Glutamatergic neuron (in vitro differentiated cells): Measurements from ENCODE around the gene NDUFA11. TPM values are rescaled to one million over a fixed set of nuclear protein-coding genes. Genes with fewer than 3 reads are reported as not detected.
A peak's percentile ranks its signal among the peaks of the same experiment; 100 is the strongest.

Experiments
- DNase-seq: peaks from one replicate; pipeline ENCODE4 v3.0.0; 2022
- H3K27ac Mint-ChIP-seq: one replicate; pipeline ENCODE4 v1.8.0; 2020; ENCODE audit warnings: mild to moderate bottlenecking, mixed read lengths, inconsistent platforms; ENCODE audit not compliant: unreplicated experiment
- H3K27me3 Mint-ChIP-seq: one replicate; pipeline ENCODE4 v1.8.0; 2020; ENCODE audit warnings: mild to moderate bottlenecking, moderate library complexity, mixed read lengths, inconsistent platforms; ENCODE audit not compliant: unreplicated experiment
- H3K36me3 Mint-ChIP-seq: one replicate; pipeline ENCODE4 v1.8.0; 2020; ENCODE audit warnings: mild to moderate bottlenecking, mixed read lengths, inconsistent platforms; ENCODE audit not compliant: unreplicated experiment
- H3K4me1 Mint-ChIP-seq: one replicate; pipeline ENCODE4 v1.8.0; 2020; ENCODE audit warnings: mild to moderate bottlenecking, low read depth, mixed read lengths, inconsistent platforms; ENCODE audit not compliant: unreplicated experiment
- H3K4me3 Mint-ChIP-seq: one replicate; pipeline ENCODE4 v1.8.0; 2020; ENCODE audit warnings: mild to moderate bottlenecking, mixed read lengths, inconsistent platforms; ENCODE audit not compliant: unreplicated experiment
- H3K9me3 Mint-ChIP-seq: one replicate; pipeline ENCODE4 v1.8.0; 2020; ENCODE audit warnings: mild to moderate bottlenecking, moderate library complexity, mixed read lengths, inconsistent platforms; ENCODE audit not compliant: unreplicated experiment
- CTCF ChIP-seq: fragments of 200-600 bp; sonication (generic); IDR thresholded peaks from one replicate; pipeline ENCODE4 v1.5.0; 2021; ENCODE audit not compliant: partially characterized antibody, unreplicated experiment
- total RNA-seq: library from RNA; stranded (reverse); fragmentation: NEBNext Ultra II Directional; extraction: Animal tissue kit (Norgen Biotek cat#: 25700); gene quantifications from one replicate; pipeline ENCODE4 v1.2.1, GENCODE V29; 2021; ENCODE audit not compliant: unreplicated experiment

NDUFA11 gene
- total RNA-seq, 1 donor from 2014 or later: 193 TPM

GRCh38 chr19:5927441-5927821 lies 23.8 kb upstream of the NDUFA11 start:
- TF ChIP-seq CTCF: no peak
- peaks cover 3% of the 10 kb centered on the region for H3K27me3 Mint-ChIP-seq
- peaks cover 4% of the 10 kb centered on the region for H3K36me3 Mint-ChIP-seq

DNA sequence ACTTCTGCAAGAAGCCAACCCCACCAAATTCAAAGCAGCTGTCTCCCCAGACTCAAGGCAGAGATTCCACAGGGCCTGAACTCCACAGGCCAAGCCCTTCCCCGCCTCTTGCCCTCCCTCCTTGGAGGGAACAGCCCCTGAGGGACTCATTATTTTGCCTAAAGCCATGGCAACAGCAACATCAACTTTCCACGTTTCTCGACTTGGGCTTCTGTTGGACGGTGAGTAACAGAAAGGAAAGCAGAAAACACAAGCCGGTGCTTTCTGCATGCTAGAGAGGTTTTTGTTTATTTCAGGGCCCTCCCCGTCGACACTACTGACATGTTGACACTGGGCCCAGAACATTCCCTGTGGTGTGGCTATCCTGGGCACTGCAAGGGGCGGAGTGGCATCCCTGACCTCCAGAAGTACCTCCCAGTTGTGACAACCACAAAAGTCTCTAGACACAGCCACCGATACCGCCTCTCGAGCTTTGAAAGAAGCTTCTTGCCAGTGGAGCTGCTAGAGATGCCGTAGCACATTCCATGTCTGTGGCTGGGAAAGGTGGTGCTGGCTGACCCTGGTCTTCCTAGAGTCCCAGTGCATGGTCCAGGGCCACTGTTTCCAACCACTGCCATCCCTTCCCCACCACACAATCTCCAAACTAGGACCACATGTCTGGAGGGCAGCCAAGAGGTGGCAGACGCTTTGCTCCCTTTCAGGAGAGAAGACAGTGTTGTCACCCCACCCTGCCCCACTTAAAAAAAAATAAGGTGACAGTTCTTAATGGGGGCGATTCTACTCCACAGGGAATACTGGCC lies 23.3 kb upstream of the NDUFA11 start:
- Mint-ChIP-seq H3K27ac (no peak overlapping the region), H3K9me3 (no peaks in the 10 kb centered on the region), H3K27me3 (peaks cover 5% of the 10 kb centered on the region), H3K4me1 (peaks cover 6% of the 10 kb centered on the region), H3K4me3 (no peak overlapping the region), H3K36me3 (peaks cover 4% of the 10 kb centered on the region)
- no peak for DNase-seq
- TF ChIP-seq CTCF: no peak

More at GRCh38 chr19:5927441-5927821, 23.8 kb upstream of the NDUFA11 start:
- no peaks in the 10 kb centered on the region for H3K9me3 Mint-ChIP-seq
- no peak overlapping the region for H3K27ac Mint-ChIP-seq
- no peak for DNase-seq
- peaks cover 8% of the 10 kb centered on the region for H3K4me1 Mint-ChIP-seq
- no peak overlapping the region for H3K4me3 Mint-ChIP-seq

- Mint-ChIP-seq H3K4me1 (peaks cover 13% of the 10 kb centered on the region), H3K9me3 (no peaks in the 10 kb centered on the region), H3K4me3 (no peak overlapping the region), H3K27me3 (peaks cover 6% of the 10 kb centered on the region), H3K27ac (no peak overlapping the region), H3K36me3 (peaks cover 4% of the 10 kb centered on the region)
- no peak for DNase-seq
- TF ChIP-seq CTCF: no peak
Measured at GRCh38 chr19:5925830-5926427, 22.3 kb upstream of the NDUFA11 start.

DNA sequence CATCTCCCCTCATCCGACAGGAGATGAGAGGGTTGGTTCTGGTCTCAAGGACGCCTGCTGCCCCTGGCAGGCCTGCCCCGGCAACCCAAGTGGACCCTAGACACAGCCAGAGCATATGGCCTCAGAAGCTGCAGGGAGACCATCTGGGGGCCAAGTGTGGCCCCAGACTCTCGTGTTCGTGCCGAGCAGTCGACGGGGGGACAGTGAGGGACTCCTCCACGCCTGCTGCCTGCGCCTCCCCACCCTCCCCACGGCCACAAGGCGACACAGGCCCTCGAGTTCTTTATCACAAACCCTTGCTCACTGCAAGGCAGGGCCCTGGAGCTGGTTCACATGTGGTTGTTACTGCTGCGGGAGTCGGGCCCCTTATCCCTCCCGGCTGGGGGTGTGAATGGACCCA lies 19.8 kb upstream of the NDUFA11 start:
- H3K27me3 Mint-ChIP-seq: peaks cover 6% of the 10 kb centered on the region
- peak overlapping the region; percentile 62 for H3K27ac Mint-ChIP-seq
- H3K36me3 Mint-ChIP-seq: peaks cover 4% of the 10 kb centered on the region
- no peak for TF ChIP-seq CTCF
- H3K4me3 Mint-ChIP-seq: no peak overlapping the region
- H3K4me1 Mint-ChIP-seq: peaks cover 13% of the 10 kb centered on the region
- H3K9me3 Mint-ChIP-seq: no peaks in the 10 kb centered on the region
- DNase-seq: no peak

DNA sequence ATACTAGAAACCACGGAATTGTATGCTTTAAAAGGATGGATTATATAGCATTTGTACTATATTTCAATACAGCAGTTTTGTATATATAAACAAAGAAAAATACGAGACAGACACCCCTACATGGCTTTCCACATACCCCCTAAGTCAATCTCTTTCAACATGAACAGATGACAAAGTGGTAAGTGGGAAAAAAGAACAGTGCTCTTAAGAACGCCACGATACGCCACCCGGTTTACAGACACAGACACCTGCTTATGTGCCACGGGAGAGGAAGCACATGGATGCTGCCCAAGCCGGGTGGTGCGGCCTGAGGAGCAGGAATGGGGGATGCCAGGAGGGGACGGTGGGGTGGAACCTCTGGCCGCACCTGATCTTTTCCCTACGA lies 18.6 kb upstream of the NDUFA11 start:
- Mint-ChIP-seq H3K4me1 (peaks cover 13% of the 10 kb centered on the region), H3K9me3 (no peaks in the 10 kb centered on the region), H3K4me3 (no peak overlapping the region), H3K36me3 (peaks cover 4% of the 10 kb centered on the region), H3K27ac (peak overlapping the region; percentile 80), H3K27me3 (peaks cover 6% of the 10 kb centered on the region)
- DNase-seq: no peak
- TF ChIP-seq CTCF: no peak
